GM19351 (cell line): ENCODE data around the gene PRICKLE2.
"Not testable (repeated sequence)": the region's sequence is repeated elsewhere in the genome, so short reads cannot be mapped to it uniquely, and the experiment has no call there.

ENCODE experiments used
- ATAC-seq: cut with Tn5 transposase; IDR thresholded peaks from one replicate; pipeline ENCODE4 v1.9.1; 2021; ENCODE audit warnings: mild to moderate bottlenecking, moderate library complexity; ENCODE audit not compliant: unreplicated experiment

The PRICKLE2 gene

DNA sequence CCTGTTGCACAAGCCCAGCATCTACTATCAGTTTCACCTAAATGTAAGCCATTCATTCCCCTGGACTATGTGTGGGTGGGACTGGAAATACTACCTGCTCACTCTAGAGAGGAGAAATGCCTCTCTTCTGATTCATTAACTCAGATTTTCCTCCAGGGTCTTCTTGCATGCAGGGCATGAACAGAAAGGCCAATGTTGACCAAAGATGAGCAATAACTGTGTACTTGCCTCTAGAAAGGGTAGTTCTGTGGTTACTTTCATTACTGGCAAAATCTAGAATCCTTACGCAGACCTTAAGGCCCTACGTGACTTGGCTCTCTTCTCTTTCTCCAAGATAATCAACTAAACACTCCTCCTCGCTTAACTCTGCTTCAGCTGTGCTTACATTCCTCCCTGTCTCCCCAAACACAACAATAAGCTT is 120.6 kb downstream of the PRICKLE2 start:
- peak; percentile 73 for ATAC-seq

DNA sequence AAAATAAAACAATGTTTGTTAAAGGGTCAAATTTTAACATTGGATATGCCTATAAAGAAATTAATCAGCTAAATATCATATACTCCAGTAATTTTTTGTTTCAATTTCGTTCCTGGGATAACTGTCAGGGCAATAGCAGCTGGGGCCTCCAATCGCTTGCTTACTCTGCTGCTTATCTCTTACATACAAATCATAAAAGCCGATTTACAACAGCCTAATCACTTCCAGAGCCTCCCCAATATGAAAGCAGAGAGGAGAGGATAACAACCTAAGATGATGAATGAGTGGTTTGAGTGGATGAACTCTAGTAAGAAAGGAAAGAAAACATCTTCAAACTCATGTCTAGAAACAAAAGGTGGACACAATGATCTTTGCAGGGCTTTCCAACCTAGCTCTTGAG is 121.3 kb downstream of the PRICKLE2 start:
- ATAC-seq: no peak

DNA sequence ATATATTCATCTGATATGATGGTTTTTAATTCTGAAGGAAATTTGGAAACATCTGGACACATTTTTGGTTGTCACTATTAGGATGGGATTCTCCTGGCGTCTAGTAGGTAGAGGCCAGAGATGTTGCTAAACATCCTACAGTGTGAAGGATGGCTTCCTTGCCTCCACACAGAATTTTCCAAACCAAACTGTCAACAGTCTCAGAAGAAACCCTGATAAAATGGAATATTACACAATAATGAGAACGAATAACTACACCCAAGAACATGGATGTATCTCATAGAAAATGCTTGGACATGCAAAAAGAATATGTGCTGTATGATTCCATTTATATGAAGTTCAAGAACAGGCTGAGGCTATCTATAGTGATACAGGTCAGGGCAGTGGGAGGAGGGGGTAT is 122.1 kb downstream of the PRICKLE2 start:
- ATAC-seq: no peak

DNA sequence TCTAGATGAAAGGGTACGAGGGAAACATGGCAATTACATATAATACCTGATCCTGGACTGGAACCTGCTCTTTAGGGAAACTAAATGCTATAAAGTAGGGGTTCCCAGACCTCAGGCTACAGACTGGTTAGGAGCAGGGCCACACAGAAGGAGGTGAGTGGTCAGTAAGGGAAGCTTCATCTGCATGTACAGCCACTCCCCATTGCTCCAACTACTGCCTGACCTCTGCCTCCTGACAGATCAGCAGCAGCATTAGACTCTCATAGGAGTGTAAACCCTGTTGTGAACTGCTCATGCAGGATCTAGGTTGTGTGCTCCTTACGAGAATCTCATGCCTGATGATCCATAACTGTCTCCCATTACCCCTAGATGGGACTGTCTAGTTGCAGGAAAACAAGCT is 123.1 kb downstream of the PRICKLE2 start:
- no peak for ATAC-seq

DNA sequence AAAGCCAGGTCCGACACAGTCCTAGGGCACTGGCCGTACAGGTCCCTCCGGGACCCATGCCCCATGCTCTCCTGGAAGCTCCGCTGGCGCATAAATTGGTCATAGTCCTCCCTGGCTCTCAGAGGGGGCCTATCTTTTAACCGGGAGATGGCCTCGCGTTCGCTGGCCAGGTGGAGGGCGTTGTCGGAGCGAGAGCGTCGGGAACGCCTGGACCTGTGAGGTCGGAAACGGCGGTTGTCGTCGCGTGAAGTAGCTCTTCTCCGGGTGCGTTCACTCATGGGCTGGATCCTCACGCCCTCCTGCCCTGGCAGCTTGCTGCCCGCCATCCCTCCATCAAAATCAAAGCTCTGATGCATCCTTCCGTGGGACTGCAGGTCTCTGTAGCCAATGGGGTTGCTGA is 126.0 kb downstream of the PRICKLE2 start:
- no peak for ATAC-seq

DNA sequence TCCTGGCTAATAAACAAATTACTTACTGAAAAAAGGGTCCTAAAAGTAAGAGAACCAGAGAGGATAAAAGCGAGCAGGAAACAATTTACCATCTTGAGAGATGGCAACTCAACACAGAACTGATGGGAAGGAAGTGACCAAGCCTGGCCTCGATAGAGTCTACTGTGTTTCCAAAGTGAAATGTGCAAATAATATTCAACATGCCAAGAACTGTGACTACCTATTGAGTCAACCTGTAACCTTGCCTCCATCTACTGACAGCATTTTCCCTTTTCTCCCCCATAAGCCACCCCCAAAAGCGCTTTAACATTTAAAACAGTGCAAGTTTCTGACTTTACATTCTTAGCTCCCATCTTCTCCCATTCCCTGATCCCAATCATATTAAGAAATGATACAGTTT is 126.6 kb downstream of the PRICKLE2 start:
- no peak for ATAC-seq

DNA sequence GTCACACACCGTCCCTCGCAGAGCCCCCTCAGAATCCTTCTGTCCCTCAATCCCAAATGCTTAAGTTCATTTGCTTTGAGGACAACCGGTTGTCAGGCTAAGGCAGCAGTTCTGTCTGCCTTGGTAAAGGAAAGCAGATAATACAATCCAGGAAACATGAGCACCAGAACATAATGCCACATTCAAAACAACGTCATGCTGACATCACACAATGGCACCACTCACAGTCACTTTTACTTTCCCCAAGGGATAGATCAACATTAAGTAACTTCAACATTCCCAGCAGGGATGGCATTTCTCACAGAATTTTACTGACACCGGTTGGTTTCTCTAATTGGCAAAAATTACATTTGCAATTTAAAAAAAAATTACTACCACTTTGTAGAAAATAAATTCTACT is 127.3 kb downstream of the PRICKLE2 start:
- ATAC-seq: no peak

DNA sequence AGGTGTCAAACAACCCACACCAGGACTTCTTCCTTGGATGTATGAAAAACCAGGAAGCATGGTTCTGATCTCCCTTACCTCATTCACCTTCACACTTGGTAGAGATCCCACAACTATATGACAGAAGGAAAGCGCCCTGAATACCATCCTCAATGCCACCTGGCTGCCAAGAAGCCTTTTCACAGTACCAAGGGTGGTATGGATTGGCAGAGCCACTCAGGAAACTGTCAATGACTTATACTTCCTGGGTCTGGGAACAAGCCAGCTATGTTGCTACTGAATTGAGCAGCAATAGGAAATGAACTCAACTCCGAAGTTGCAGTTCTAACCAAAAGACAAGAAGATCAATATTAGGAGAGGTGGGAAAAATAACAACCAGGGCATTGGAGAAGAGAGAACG is 129.5 kb downstream of the PRICKLE2 start:
- no peak for ATAC-seq

DNA sequence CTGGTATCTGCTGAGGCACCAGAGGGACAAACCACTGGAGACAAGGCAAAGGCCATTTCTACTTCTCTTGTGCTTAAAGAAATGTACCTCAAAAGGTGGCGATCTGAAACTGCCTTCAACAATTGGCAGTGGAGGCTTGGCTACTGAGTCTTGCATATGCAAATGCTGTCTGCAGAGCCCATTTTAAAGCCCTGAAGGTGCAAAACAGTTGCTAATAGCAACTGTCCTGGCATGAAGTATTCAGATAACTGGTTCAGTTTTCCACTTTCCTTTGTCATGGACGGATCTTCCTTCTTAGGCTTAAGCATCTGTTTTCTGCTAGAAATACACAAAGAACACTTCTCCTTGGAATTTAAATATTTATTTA is 130.6 kb downstream of the PRICKLE2 start:
- ATAC-seq: no peak

DNA sequence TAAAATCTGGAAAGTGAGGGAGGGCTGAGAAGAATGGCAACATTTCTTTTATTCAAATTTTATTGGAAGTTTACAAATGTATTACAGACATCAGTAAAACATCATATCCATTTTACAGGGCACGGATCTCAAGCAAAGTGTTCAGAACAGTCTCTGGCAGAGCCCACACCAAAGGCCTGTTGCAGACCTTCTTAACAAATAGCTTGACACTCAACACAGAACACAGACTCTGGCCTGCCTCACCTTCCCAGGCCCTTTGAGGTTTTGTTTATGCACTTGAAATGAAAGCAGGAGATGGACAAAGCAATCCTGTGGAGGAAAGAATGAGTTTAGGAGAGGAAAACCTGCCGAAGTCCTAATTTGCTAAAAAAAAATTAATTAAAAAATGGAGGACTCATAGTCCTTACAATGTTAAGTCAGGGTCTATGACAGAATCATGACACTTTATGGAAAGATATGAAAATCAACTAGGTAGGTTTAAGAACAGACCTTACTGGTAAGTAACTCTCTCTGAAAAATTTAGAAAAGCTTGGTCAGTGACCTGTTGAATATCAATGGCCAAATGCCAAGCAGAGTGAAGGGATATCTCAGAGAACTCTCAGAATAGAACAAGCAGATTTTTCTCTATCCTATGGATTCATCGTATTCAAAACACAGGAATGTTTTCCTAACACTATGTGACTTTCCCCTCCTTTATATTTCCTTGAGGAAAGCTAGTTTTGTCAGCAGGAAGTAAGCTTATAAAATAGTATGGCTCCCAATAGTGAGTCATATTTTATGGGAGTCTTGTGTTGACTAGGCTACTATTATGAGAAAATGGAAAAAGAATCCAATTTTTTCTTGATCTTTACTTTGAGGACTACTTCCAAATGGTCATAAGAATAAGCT is 131.2 kb downstream of the PRICKLE2 start:
- ATAC-seq: no peak

DNA sequence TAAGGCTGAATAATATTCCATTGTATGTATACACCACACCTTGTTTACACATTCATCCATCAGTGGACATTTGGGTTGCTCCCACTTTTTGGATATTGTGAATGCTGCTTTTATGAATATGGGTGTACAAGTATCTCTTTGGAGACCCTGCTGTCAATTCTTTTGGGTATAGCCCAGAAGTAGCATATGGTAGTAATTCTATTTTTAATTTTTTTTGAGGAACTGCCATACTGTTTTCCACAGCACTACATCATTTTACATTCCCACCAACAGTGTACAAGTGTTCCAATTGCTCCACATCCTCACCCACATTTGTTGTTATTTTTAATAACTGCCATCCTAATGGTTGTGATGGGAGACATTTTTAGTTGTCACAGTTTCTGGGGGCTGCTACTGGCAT is 132.1 kb downstream of the PRICKLE2 start:
- ATAC-seq: no peak

DNA sequence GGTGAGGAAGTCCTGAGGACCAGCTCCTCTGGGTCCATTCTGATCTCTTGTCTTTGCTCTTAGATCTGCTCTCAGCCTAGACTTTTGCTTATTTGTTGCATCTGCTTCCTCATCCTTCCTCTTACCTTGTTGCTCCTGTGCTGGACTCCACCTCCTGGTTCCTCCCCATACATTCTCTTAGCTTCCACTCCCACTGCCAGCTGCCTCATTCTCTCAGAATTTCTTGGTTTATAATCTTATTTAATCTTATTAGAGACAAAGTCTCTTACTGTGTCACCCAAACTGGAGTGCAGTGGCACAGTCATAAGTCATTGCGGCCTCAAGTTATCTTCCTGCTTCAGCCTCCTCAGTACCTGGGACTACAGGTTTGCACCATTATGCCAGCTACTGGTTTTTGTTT is 133.8 kb downstream of the PRICKLE2 start:
- ATAC-seq: no peak

DNA sequence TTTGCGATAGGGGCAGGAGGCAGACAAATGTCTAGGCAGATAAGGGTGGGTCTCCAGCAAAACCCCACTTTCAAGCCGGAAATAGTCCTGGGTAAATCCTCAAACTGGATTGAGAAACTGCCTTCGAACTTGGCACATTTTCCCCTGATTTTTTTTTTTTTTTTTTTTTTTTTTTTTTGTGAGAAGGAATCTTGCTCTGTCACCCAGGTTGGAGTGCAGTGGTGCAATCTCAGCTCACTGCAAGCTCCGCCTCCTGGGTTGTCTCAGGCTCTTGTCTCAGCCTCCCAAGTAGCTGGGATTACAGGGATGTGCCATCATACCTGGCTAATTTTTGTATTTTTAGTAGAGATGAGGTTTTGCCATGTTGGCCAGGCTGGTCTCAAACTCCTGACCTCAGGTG is 135.9 kb downstream of the PRICKLE2 start:
- ATAC-seq: not testable (repeated sequence)

DNA sequence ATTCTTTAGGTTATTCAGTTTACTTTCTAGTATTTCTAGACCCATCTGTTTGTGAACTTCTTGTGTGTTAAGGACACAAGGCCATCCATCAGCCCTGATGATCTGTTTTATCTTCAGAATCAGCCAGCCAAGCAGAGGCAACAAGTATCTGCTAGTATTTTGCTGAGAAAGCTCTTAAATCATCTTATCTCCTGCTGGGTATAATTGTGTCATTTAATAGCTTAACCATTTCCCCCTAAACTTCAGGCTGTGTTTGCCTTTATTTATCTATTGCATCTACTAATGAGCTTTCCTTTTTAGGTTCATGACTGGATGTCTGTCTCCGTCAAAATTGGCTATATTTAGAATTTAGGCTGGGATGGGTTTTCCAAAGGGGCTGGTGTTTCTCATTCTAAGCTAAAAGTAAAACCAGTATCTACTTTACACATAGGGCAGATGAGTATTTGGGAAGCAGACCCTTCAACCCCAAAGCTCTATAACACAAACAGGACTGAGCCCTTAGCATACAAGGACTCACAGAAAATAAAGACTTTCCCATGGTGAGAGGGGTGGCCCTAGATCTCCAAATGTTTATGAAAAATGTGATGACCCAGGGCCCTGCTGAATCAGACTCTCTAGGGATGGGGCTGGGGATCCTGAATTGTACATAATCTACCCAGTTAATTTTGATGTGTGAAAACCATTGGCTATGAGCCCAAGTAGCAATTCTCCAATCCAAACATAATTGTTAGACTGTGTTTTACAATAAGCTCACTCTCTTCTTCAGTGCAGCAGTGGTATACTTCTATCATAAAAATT is 136.7 kb downstream of the PRICKLE2 start:
- ATAC-seq: no peak

DNA sequence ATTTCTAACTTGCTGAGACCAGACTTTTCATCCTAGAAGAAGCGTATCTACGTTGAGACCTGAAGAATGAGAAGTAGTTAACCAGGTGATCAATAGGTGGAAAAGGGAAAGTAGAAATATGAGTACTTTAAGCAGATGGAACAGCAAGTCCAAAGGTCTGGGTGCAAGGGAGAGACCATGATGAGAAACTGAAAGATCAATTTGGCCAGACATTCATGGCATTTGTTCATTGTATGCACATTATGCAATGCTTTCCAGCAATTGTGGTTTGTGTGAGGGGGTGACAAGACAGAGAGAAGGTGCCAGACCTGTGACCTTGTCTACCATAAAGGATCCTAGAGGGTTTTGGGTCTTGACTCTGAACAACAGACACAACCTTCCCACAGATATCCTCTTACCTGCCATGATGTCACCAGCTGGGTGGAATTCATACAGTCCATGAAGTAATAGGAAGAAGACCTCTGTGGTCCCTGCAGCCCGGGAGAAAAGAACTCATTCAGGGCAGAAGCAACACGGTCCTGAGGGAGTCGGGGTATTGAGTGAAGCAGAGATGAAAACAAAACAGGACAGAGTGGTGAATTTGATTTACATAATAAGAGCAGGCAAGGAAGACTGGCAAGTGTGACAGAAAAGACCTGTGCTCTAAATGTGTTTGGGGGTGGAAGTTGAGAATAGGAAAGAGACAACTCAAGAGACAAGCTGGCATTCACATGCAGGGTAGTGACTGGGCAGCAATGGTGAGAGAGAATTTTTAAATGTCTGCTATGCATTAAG is 138.6 kb downstream of the PRICKLE2 start:
- ATAC-seq: no peak

DNA sequence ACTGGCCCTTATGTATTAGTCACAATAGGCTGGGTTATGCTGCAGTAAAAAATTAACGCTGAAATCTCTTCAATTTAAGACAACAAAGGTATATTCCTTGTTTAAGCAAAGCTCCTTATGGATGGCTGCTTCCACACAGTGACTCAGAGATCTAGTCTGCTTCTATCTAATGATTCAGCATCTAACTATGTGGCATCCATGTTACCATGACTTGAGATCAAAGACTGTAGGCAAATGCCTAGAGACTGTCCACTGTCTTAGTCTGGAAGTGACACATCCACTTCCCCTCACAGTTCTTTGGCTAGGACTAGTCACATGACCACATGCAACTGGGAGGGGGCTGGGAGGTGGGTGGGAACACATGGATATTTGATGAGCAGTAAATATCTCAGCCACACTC is 140.6 kb downstream of the PRICKLE2 start:
- no peak for ATAC-seq

DNA sequence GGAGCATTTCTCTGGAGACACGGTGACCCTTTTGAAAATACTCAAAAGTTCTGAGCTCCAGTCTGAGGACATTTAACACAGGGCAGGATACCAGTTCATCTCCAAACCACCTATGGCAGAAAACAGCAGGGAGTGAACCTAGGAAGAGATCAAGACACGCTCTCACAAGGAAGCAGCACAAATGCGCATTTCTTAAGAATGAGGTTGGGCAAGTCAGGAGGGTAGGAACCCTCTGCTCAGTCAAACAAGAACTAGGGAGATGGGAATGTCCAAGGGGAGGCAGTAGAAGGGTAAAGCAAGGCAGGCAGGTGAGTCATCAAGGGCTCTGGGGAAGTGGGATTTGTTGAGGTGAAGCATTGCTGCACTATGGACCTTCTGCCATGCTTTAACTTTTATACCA is 141.7 kb downstream of the PRICKLE2 start:
- ATAC-seq: no peak

DNA sequence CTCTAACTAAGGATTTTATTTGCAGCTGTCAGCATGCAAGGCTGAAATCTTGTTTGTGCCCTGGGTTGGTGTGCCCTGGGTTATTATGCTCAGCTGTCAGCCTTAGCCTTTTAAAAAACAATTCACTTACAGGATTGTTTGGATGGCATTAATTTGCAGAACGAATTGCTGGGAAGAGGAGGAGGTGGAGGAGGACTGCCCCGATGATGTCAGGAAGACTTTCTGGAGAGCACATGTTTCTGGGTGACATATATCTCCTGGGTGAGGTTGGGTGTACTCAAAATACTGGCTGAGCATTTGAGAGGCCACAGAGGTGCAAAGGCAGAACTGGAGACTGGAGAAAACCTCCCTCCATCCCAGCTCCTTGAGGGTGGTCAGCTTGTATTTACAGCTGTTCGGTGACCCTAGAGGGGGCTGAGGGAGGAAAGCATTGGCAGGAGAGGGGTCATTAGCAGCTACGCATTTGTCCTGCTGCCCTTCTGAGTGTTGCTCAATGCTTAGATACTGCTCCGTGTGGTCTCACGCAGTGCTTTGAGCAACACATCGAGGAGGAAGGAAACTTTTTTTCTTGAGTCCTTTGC is 142.2 kb downstream of the PRICKLE2 start:
- no peak for ATAC-seq

DNA sequence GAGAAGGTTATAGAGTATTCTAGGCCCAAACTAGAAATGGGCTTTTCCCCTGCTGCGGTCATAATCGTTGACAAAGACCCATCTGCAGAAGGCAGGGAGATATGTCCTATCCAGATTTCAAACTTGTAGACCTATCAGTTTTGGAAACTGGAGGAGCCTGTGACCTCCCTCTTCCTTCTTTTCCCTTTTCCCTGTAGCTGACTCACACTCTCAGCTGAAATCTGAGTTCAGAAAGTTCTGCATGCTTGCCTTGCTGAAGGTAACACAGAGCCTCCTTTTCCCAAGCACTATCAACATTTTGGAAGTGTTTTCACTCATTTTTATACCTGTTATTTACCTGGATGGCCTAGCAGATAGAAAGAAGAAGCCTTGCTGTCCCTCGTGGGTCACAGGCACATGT is 142.9 kb downstream of the PRICKLE2 start:
- ATAC-seq: no peak

DNA sequence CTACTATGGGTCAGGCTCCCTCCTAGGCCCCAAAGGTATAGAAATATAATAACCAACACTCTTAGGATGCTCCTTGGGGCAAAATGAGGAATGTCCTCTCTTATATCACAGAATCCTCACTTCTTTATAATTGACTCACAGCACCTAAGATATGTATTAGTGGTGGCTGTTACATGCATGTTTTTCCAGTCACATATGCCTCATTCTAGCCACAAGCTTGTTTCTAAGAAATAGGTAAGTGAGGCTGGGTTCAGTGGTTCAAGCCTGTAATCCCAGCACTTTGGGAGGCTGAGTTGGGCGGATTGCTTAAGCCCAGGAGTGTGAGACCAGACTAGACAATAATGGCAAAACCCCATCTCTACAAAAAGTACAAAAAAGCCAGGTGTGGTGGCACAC is 144.0 kb downstream of the PRICKLE2 start:
- ATAC-seq: no peak

DNA sequence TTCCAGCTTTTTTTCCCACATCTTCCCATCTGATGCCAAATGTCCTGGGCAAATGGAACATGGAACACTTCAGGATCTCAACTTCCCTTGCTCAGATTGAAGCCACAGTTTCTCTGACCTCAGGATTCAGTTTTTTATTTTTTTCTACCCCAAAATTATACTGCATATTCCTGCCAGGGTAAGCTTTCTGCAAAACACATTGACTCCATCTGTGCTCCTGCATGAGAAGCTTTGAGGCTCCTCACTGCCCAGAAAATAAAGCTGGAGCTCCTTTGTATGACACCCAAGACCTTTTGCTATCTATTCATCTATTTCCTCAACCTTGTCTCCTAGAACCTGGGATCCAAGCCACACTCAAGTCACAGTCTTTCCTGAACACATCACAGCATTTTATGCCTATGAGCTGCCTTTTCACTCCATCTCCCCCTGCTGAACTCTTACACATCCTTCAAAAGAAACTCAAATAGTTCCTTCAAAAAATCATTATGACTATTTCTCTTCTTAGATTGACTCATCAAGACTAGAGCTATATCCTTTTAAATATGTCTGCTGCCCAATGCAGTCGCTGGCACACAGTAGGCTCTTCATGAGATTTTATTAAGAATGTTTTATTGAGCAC is 144.5 kb downstream of the PRICKLE2 start:
- no peak for ATAC-seq
